Measurements from ENCODE around the gene NUDT15.
"Not testable (repeated sequence)": the region's sequence is repeated elsewhere in the genome, so short reads cannot be mapped to it uniquely, and the experiment has no call there.

Gene NUDT15

GRCh38 chr13:48043789-48044503 lies 6.4 kb downstream of the NUDT15 start:
- DNase-seq, result no peak

DNA sequence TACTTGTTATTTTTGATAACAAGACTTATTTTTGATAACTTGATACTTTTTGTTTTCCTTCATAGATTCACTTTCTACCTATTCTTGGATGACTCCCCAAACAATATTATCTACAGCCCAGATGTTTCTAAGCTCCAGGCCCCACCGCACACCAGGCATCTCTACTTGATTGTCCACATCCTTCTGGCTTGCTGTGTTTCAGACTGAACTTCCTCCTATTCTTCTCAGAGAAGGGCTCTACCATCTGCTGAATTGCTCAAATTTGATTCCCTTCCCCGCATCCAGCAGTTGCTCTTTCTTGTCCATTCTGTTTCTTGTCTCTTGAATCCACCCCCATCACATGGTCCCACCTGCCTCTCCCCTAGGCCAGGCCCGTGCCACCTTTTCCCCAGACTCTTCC lies 13.0 kb downstream of the NUDT15 start:
- no peak for DNase-seq

DNA sequence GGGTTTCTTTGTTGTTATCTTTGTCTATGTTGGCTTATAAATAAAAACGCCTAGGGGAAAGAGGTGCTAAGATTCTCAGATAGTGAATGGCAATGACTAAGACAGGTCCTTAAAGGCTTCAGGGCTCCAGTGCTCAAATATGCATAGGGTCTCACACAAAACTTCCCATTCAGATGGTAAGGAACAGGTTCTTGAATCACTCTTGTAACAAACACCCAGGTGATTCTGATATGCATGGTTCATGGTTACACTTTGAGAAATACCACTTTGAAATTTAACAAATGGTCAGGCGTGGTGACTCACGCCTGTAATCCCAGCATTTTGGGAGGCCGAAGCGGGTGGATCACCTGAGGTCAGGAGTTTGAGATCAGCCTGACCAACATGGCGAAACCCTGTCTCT lies 17.1 kb downstream of the NUDT15 start:
- DNase-seq, result no peak

- DNase-seq, result no peak
Measured at GRCh38 chr13:48055712-48056111, 18.2 kb downstream of the NUDT15 start.

DNA sequence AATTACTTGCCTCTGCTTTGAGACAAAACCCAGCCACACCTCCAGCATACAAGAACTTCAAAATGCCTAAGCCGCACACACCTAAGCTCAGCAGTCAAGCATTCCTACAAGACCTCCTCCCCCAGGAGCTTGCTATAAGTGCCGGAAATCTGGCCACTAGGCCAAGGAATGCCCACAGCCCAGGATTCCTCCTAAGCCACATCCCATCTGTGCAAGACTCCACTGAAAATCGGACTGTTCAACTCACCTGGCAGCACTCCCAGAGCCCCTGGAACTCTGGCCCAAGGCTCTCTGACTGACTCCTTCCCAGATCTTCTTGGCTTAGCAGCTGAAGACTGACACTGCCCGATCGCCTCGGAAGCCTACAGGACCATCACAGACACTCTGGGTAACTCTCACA lies 21.0 kb downstream of the NUDT15 start:
- not testable (repeated sequence) for DNase-seq

DNA sequence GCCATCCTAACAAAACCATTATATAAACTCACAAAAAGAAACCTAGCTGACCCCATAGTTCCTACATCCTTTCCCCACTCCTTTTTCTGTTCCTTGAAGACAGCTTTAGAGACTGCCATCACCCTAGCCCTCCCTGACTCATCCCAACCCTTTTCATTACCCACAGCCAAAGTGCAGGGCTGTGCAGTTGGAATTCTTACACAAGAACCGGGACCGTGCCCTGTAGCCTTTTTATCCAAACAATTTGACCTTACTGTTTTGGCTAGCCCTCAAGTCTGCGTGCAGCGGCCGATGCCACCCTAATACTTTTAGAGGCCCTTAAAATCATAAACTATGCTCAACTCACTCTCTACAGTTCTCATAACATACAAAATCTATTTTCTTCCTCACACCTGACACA lies 22.4 kb downstream of the NUDT15 start:
- not testable (repeated sequence) for DNase-seq

DNA sequence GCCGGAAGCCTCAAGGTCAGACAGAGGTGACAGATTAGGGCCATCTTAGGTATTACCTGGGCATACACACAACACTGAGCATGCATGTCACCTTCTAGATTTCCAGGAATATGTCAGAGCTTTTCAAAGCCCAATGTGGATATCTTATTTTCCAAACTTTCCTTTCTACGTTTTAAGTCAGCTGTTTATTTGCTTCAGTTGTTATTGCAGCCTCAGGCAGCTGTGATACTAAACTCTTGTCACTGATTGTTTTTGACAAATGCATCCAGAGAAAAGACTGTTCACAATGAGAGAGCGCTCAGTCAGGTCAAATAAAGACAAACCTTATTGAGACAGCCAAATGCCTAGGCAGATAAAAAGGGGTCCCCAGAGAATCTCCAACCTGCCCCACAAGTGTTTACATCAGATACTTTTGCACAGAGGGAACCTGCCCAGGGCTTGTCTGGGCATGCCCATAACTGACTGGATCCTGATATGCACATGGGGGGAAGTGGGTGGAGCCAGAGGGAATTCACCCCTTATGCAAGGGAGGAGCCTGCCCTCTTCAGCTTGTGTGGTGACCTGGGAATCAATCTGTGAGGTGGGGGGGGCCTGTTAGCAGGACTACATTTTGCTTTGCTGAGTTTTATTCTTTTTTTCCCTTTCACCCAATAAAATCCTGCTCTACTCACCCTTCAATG lies 28.9 kb downstream of the NUDT15 start:
- no peak for DNase-seq

GRCh38 chr13:48068036-48068435 lies 30.5 kb downstream of the NUDT15 start:
- no peak for DNase-seq

DNA sequence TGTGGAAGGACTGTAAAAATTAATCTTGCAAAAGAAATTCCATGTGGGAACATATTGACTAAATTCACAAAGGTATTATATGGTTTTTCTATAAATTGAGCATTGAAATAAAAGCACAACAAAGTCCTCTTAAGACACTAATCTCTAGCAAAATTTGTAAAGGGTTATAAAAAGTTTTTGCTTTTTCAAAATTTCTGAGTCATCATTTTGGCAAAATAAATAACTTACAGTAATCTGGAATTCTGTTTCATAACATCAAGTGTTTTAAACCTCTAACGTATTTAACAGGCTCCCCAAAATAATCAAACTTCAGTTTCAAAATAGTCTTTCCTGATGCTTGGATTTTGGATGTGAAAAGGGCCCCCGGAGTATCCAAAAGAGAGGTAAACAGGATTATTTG lies 31.4 kb downstream of the NUDT15 start:
- DNase-seq, result no peak

- DNase-seq, result no peak
Measured at GRCh38 chr13:48069573-48069972, 32.0 kb downstream of the NUDT15 start.

DNA sequence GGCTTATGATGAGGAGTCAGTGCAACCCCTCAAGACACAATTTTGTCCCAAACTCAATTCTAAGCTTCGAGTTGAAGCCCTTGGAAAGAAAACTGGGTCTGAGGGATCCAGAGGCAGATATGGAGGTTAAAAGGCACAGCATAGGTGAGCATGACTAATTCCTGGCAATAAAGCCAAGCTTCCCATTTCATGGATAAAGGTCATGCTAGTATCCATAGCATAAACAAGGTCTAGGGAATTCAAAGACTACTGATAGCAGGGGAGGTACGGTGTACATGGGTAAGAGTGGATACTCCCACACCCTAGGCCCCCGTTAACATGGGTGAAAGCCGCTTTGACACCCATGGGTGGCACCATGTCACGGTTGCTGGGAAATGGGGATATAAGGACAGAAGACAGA lies 33.4 kb downstream of the NUDT15 start:
- DNase-seq, result no peak

DNA sequence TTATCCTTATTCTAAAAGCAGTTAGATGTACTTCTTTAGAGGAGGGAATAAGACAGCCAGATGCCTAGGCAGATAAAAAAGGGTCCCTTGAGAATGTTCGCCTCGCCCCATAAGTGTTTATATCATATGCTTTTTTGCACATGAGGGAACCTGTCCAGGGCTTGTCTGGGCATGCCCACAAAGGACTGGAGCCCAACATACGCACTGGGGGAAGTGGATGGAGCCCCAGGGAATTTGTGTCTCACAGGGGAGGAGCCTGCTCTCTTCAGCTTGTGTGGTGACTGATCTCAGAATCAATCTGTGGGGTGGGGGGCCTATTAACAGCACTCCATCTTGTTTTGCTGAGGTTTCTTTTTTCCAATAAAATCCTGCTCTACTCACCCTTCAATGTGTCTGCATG lies 34.8 kb downstream of the NUDT15 start:
- no peak for DNase-seq

- DNase-seq, result no peak
Measured at GRCh38 chr13:48072787-48073186, 35.3 kb downstream of the NUDT15 start.

- DNase-seq, result no peak
Measured at GRCh38 chr13:48074006-48074405, 36.5 kb downstream of the NUDT15 start.

DNA sequence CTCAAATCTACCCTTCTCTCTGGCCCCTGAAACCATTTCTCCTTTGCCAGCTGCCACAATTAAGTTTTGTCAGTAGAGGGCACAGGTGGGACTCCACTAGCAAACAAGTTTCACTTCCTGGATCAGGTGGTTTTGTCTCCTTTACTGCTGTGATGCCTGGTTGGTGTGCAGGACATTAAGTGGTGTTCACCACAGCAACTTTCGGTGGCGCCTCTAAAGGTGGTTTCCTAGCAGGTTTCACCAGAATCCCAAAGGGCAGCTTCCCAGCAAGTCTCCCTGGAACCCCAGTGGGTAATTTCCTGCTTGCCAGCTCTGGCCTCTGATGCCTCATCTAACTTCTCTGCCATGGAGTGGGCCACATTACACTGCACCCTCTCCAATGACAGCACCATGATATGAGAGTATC lies 40.7 kb downstream of the NUDT15 start:
- DNase-seq, result no peak

DNA sequence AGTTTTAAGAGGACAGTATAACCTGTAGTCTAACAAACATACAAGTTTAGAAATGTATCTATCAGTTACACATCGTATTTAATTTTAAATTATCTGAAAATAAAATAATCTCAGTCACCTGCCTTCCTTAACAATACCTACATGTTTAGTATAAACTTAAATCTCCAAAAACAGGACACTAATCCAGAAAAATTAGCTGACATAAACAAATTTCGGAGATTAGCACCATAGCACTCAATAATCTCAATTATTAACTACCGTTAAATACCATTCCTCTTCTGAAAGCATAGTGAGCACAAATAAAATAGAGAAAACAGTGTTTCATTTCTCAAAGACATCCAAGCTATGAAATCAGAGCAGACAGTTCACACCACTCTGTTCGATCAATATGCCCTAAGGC lies 44.2 kb downstream of the NUDT15 start:
- DNase-seq, result no peak

DNA sequence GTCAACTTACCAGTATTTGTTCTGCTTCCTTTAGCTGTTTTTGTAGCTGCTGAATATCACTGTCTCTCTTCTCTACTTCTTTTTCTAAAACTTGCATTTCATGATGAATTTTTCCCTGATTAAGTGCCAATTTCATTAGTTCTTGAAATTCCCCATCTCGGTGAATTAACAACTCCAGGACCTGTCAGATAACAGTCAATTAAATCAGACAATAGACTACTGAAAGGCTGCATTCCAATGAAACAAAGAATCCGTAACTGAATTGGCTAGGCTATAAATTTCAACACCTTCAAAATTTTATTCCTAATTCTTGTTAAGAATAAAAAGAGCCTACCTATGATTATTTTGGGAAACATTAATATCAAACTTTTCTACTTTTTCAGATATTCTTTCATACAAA lies 48.7 kb downstream of the NUDT15 start:
- DNase-seq, result no peak

GRCh38 chr13:48093588-48093987 lies 56.1 kb downstream of the NUDT15 start:
- no peak for DNase-seq

- no peak for DNase-seq
Measured at GRCh38 chr13:48094404-48094780, 56.9 kb downstream of the NUDT15 start.

GRCh38 chr13:48094781-48095502 lies 57.4 kb downstream of the NUDT15 start, which contains the start of gene MED4:
TSS of gene MED4 (minus strand) at chr13:48095104. CDS start at chr13:48095078, 26 bp downstream.
- DNase-seq, result peak; percentile 98

GRCh38 chr13:48096670-48097069 lies 59.1 kb downstream of the NUDT15 start:
- DNase-seq, result no peak

Data from right hindlimb (tissue), 1 donor.